ENCODE results near the gene ZNF133.
"Not testable (repeated sequence)": the region's sequence is repeated elsewhere in the genome, so short reads cannot be mapped to it uniquely, and the experiment has no call there.

Gene ZNF133

GRCh38 chr20:18331694-18332093 is 43.4 kb downstream of the ZNF133 start:
- no peak for TF ChIP-seq CTCF (conservative IDR thresholded peaks at IDR 0.05; ENCODE audit: control insufficient read depth, insufficient read depth, low read depth, low read length)
- no peak overlapping the region for H3K4me3 ChIP-seq (ENCODE audit: control insufficient read depth, low read depth, low read length)
- DNase-seq (ENCODE audit: low read depth) = no peak

GRCh38 chr20:18349749-18350148 is 61.4 kb downstream of the ZNF133 start:
- DNase-seq (ENCODE audit: low read depth); H3K4me3 ChIP-seq (ENCODE audit: control insufficient read depth, low read depth, low read length): not testable (repeated sequence)

GRCh38 chr20:18359854-18360253 is 71.5 kb downstream of the ZNF133 start:
- no peak for TF ChIP-seq CTCF (conservative IDR thresholded peaks at IDR 0.05; ENCODE audit: control insufficient read depth, insufficient read depth, low read depth, low read length)
- DNase-seq (ENCODE audit: low read depth) = no peak
- no peak overlapping the region for H3K4me3 ChIP-seq (ENCODE audit: control insufficient read depth, low read depth, low read length)

- H3K4me3 ChIP-seq (ENCODE audit: control insufficient read depth, low read depth, low read length) = no peak overlapping the region
- no peak for DNase-seq (ENCODE audit: low read depth)
- no peak for TF ChIP-seq CTCF (conservative IDR thresholded peaks at IDR 0.05; ENCODE audit: control insufficient read depth, insufficient read depth, low read depth, low read length)
Measured at GRCh38 chr20:18360635-18361034, 72.3 kb downstream of the ZNF133 start.

GRCh38 chr20:18361678-18362077 is 73.4 kb downstream of the ZNF133 start:
- DNase-seq (ENCODE audit: low read depth) = no peak
- no peak overlapping the region for H3K4me3 ChIP-seq (ENCODE audit: control insufficient read depth, low read depth, low read length)
- no peak for TF ChIP-seq CTCF (conservative IDR thresholded peaks at IDR 0.05; ENCODE audit: control insufficient read depth, insufficient read depth, low read depth, low read length)

- DNase-seq (ENCODE audit: low read depth) = no peak
- TF ChIP-seq CTCF (conservative IDR thresholded peaks at IDR 0.05; ENCODE audit: control insufficient read depth, insufficient read depth, low read depth, low read length) = no peak
- H3K4me3 ChIP-seq (ENCODE audit: control insufficient read depth, low read depth, low read length) = no peak overlapping the region
Measured at GRCh38 chr20:18362916-18363315, 74.6 kb downstream of the ZNF133 start.

GRCh38 chr20:18363708-18364107 is 75.4 kb downstream of the ZNF133 start:
- no peak for TF ChIP-seq CTCF (conservative IDR thresholded peaks at IDR 0.05; ENCODE audit: control insufficient read depth, insufficient read depth, low read depth, low read length)

More at GRCh38 chr20:18363708-18364107, 75.4 kb downstream of the ZNF133 start:
- DNase-seq (ENCODE audit: low read depth) = no peak
- no peak overlapping the region for H3K4me3 ChIP-seq (ENCODE audit: control insufficient read depth, low read depth, low read length)

Measured in fibroblast of mammary gland (primary cell).